Epidermal melanocyte (primary cell): ENCODE data around the gene ACSF2.

Source experiments
- DNase-seq: peaks from one replicate; pipeline ENCODE4 v3.0.0; 2011; ENCODE audit warnings: low spot score; ENCODE audit not compliant: insufficient read length

Gene ACSF2

GRCh38 chr17:50520483-50520882, 94.5 kb downstream of the ACSF2 start:
- no peak for DNase-seq

GRCh38 chr17:50521514-50521913, 95.5 kb downstream of the ACSF2 start:
- DNase-seq = no peak

DNA sequence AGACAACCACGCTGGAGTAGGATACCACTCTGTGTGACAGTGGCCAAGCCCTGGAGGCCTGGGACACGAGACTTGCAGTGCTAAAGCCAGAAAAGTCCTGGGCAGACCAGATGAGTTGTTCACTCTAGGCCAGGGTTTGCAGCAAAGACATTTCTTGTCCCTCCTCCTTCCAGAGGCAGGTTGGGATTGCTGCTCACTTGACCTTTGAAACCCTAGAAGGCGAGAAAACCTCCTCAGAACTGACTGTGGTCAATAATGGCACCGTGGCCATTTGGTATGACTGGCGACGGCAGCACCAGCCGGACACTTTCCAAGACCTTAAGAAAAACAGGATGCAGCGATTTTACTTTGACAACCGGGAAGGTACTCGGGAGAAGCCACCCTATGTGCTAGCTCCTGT, 96.7 kb downstream of the ACSF2 start:
- DNase-seq = no peak

- DNase-seq = no peak
These were observed 97.2 kb downstream of the ACSF2 start for GRCh38 chr17:50523208-50523607.
